ENCODE measurements around the gene NXT1. TPM values are rescaled to one million over a fixed set of nuclear protein-coding genes. Genes with fewer than 3 reads are reported as not detected.

The NXT1 gene
- total RNA-seq (10 to 100 TPM; 11.1 to 43.8 (median 17.9) TPM), polyA plus RNA-seq (10 to 100 TPM in 2 of 3 donors, 1 to 10 TPM in 1; 9.2 to 17.0 (median 15.5) TPM)
- long read RNA-seq, donor 1, transcript NXT1-201 (2 exons, 1,123 nt) = major isoform, 14 of 14 reads
- long read RNA-seq, donor 1, partial matches to known transcripts = 0 of 14 reads
- long read RNA-seq, donor 1, other reads (novel, unspliced or antisense) = 0 of 14 reads
- long read RNA-seq, donor 2, transcript NXT1-201 (2 exons, 1,123 nt) = major isoform, 8 of 8 reads
- long read RNA-seq, donor 2, partial matches to known transcripts = 0 of 8 reads
- long read RNA-seq, donor 2, other reads (novel, unspliced or antisense) = 0 of 8 reads
- long read RNA-seq, donor 3, transcript NXT1-201 (2 exons, 1,123 nt) = major isoform, 7 of 7 reads
- long read RNA-seq, donor 3, partial matches to known transcripts = 0 of 7 reads
- long read RNA-seq, donor 3, other reads (novel, unspliced or antisense) = 0 of 7 reads
- long read RNA-seq, donor 4, transcript NXT1-201 (2 exons, 1,123 nt) = major isoform, 24 of 25 reads
- long read RNA-seq, donor 4, partial matches to known transcripts = 1 of 25 reads
- long read RNA-seq, donor 4, other reads (novel, unspliced or antisense) = 0 of 25 reads
- long read RNA-seq, donor 5, transcript NXT1-201 (2 exons, 1,123 nt) = major isoform, 23 of 26 reads
- long read RNA-seq, donor 5, partial matches to known transcripts = 0 of 26 reads
- long read RNA-seq, donor 5, other reads (novel, unspliced or antisense) = 3 of 26 reads
- long read RNA-seq, donor 6, transcript NXT1-201 (2 exons, 1,123 nt) = major isoform, 24 of 27 reads
- long read RNA-seq, donor 6, partial matches to known transcripts = 3 of 27 reads
- long read RNA-seq, donor 6, other reads (novel, unspliced or antisense) = 0 of 27 reads
- long read RNA-seq, donor 7, partial matches to known transcripts = 0 of 2 reads
- long read RNA-seq, donor 7, other reads (novel, unspliced or antisense) = 0 of 2 reads
- long read RNA-seq, donor 8, transcript NXT1-201 (2 exons, 1,123 nt) = major isoform, 23 of 31 reads
- long read RNA-seq, donor 8, partial matches to known transcripts = 8 of 31 reads
- long read RNA-seq, donor 8, other reads (novel, unspliced or antisense) = 0 of 31 reads
- long read RNA-seq, donor 9, transcript NXT1-201 (2 exons, 1,123 nt) = major isoform, 11 of 16 reads
- long read RNA-seq, donor 9, partial matches to known transcripts = 5 of 16 reads
- long read RNA-seq, donor 9, other reads (novel, unspliced or antisense) = 0 of 16 reads
- long read RNA-seq, donor 10, transcript NXT1-201 (2 exons, 1,123 nt) = major isoform, 6 of 6 reads
- long read RNA-seq, donor 10, partial matches to known transcripts = 0 of 6 reads
- long read RNA-seq, donor 10, other reads (novel, unspliced or antisense) = 0 of 6 reads

GRCh38 chr20:23350196-23350903 is at the start of gene NXT1:
NXT1 (plus strand) TSS chr20:23350791; CDS start chr20:23354042, 3,251 bp downstream.
- peak; percentile 81 to 93 for TF ChIP-seq POLR2A (IDR thresholded peaks at IDR 0.05)
- TF ChIP-seq CTCF (IDR thresholded peaks at IDR 0.05) = no peak
- intact Hi-C loops (cut with DNase I) = loop anchor here in 1 of 2 donors (10.0 kb wide), 1 partner anchor 284 kb away; the partner anchor contains the start of gene CST3
- Histone ChIP-seq H3K27ac (peak within 1 kb of the TSS; percentile 95 to 100 (median 99)), H3K9me3 (replicated peaks in 1 of 3) (no peaks in the 10 kb centered on the region), H3K27me3 (no peaks in the 10 kb centered on the region), H3K4me1 (replicated peaks in 1 of 2) (peaks cover 0 to 24% of the 10 kb centered on the region in 2 donors), H3K4me3 (peak within 1 kb of the TSS; percentile 61 to 96 (median 79)), H3K36me3 (replicated peaks in 1 of 2) (peaks cover 0 to 10% of the 10 kb centered on the region in 2 donors)
- 0% methylated on average over 14 to 65 of the region's 65 CpGs for WGBS, 4 donors
- DNase-seq = peak; percentile 98 to 99 (median 98)

DNA sequence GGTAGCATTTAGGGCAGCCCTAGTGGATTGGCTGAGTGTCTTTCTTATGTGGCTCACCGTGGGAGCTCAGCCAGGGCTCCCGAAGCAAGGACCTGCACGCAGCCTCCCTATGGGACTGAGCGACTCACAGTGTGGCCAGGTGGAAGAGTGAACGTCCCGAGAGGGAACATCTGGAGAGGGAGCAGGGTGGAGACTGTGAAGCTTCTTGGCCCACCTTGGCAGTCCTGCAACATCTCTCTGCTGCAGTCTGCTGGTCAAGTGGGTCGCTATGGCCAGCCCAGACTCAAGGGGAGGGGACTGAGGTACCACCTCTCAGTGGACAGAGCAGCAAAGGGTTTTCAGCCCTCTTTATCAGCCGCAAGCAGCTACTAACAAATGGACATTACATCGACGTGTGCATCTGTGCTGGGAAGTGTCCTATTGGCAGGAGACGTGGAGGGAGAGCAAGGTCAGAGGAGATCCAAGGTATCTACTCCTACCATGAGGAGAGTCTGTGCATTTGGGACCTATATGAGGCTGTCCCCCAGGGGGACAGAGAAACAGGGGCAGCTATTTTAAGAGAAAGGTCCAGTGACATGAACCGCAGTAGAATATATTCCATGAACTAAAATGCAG is 49.0 kb upstream of the NXT1 start:
- intact Hi-C loops (cut with DNase I) = no loop called here
- Histone ChIP-seq H3K27me3 (no peaks in the 10 kb centered on the region), H3K4me3 (no peak overlapping the region), H3K36me3 (replicated peaks in 1 of 2) (no peaks in the 10 kb centered on the region), H3K4me1 (replicated peaks in 1 of 2) (no peaks in the 10 kb centered on the region), H3K27ac (no peak overlapping the region), H3K9me3 (replicated peaks in 1 of 3) (no peaks in the 10 kb centered on the region)
- no peak for TF ChIP-seq POLR2A (IDR thresholded peaks at IDR 0.05)
- no peak for TF ChIP-seq CTCF (IDR thresholded peaks at IDR 0.05)
- WGBS, 4 donors = 86 to 89% (median 86%) methylated on average over 12 of the region's 12 CpGs
- DNase-seq = no peak

- H3K9me3 ChIP-seq (replicated peaks in 1 of 3) = no peaks in the 10 kb centered on the region
- no peak overlapping the region for H3K27ac ChIP-seq
- H3K27me3 ChIP-seq = no peaks in the 10 kb centered on the region
- intact Hi-C loops (cut with DNase I) = no loop called here
- no peak for DNase-seq
- 77 to 89% (median 86%) methylated on average over 3 to 6 of the region's 6 CpGs for WGBS, 4 donors
- H3K4me3 ChIP-seq = no peak overlapping the region
- no peaks in the 10 kb centered on the region for H3K4me1 ChIP-seq (replicated peaks in 1 of 2)
- TF ChIP-seq POLR2A (IDR thresholded peaks at IDR 0.05) = no peak
- no peak for TF ChIP-seq CTCF (IDR thresholded peaks at IDR 0.05)
- no peaks in the 10 kb centered on the region for H3K36me3 ChIP-seq (replicated peaks in 1 of 2)
Observed at GRCh38 chr20:23302386-23302785, 48.2 kb upstream of the NXT1 start.
